Common myeloid progenitor, CD34-positive (primary cell): ENCODE measurements around the gene SDK1.

Experiments used
- CTCF ChIA-PET: fragments of 350-600 bp; sonication (Branson Sonifier 250); formaldehyde crosslinking; loops from one replicate; lab custom pipeline; 2021; ENCODE audit warnings: antibody characterized with exemption; lab: Charles Lee
- POLR2A ChIA-PET: fragments of 350-600 bp; sonication (Branson Sonifier 250); formaldehyde crosslinking; loops from one replicate; lab custom pipeline; 2021; ENCODE audit warnings: antibody characterized with exemption; lab: Charles Lee
- DNase-seq, 3 donors: peaks; one replicate each; pipeline versions ENCODE4 v3.0.0 to v3.0.0-alpha.2; 2013
- H3K27ac ChIP-seq, 2 experiments: 1 replicate in 1 of 2; 2 replicates in 1 of 2; pipeline ENCODE4 v1.7.0; 2013; ENCODE audit warnings: inconsistent platforms in 2 of 2, low read length in 2 of 2, mild to moderate bottlenecking in 2 of 2, low read depth in 1 of 2, moderate library complexity in 1 of 2; ENCODE audit not compliant: severe bottlenecking in 2 of 2, insufficient read depth in 1 of 2, poor library complexity in 1 of 2
- H3K27me3 ChIP-seq, 5 experiments: replicated peaks in 2 of 5; 1 replicate in 3 of 5; 2 replicates in 2 of 5; pipeline versions ENCODE4 v1.6.1 to v1.7.0; 2013; ENCODE audit warnings: low read length in 4 of 5, mild to moderate bottlenecking in 2 of 5, moderate library complexity in 2 of 5, inconsistent platforms in 1 of 5; ENCODE audit not compliant: insufficient read depth in 5 of 5, control insufficient read depth in 4 of 5
- H3K36me3 ChIP-seq, 4 experiments: 1 replicate in 2 of 4; 2 replicates in 2 of 4; pipeline versions ENCODE4 v1.6.1 to v1.7.0; 2013; ENCODE audit warnings: low read length in 3 of 4, control low read depth in 1 of 4, mild to moderate bottlenecking in 1 of 4; ENCODE audit not compliant: control insufficient read depth in 4 of 4, insufficient read depth in 4 of 4
- H3K4me1 ChIP-seq, 4 experiments: 1 replicate in 3 of 4; 2 replicates in 1 of 4; pipeline versions ENCODE4 v1.6.1 to v1.7.1; 2013; ENCODE audit warnings: low read length in 3 of 4, mild to moderate bottlenecking in 3 of 4, control low read depth in 1 of 4, inconsistent platforms in 1 of 4, moderate library complexity in 1 of 4; ENCODE audit not compliant: control insufficient read depth in 4 of 4, insufficient read depth in 4 of 4; ENCODE audit errors: control extremely low read depth in 1 of 4
- H3K4me3 ChIP-seq, 7 experiments: 1 replicate in 4 of 7; 2 replicates in 3 of 7; pipeline versions ENCODE4 v1.5.1 to v1.7.0; 2013; ENCODE audit warnings: mild to moderate bottlenecking in 7 of 7, low read length in 6 of 7, moderate library complexity in 6 of 7, inconsistent platforms in 2 of 7, low read depth in 2 of 7, control low read depth in 1 of 7; ENCODE audit not compliant: insufficient read depth in 4 of 7, control insufficient read depth in 1 of 7; ENCODE audit errors: extremely low read depth in 1 of 7
- H3K9me3 ChIP-seq, 5 experiments: 1 replicate in 4 of 5; 2 replicates in 1 of 5; pipeline versions ENCODE4 v1.6.1 to v1.7.1; 2013; ENCODE audit warnings: low read length in 4 of 5, mild to moderate bottlenecking in 2 of 5, inconsistent platforms in 1 of 5, low read depth in 1 of 5, moderate library complexity in 1 of 5; ENCODE audit not compliant: control insufficient read depth in 4 of 5, insufficient read depth in 2 of 5; ENCODE audit errors: control extremely low read depth in 1 of 5
- WGBS: methylation state at CpG from one replicate; pipeline ENCODE4 v1.1.5; 2013; ENCODE audit not compliant: insufficient coverage; 5-methylcytosine and 5-hydroxymethylcytosine counted together

Gene SDK1

GRCh38 chr7:4097001-4097609 is 796.1 kb downstream of the SDK1 start:
- H3K9me3 ChIP-seq, result peaks cover 0 to 3% (median 0%) of the 10 kb centered on the region in 5 experiments
- H3K36me3 ChIP-seq, result no peaks in the 10 kb centered on the region
- H3K4me3 ChIP-seq, result no peak overlapping the region
- H3K4me1 ChIP-seq, result peaks cover 0 to 3% (median 0%) of the 10 kb centered on the region in 4 experiments
- H3K27me3 ChIP-seq, result no peaks in the 10 kb centered on the region
- WGBS, result 60% methylated on average over 11 of the region's 12 CpGs
- ChIA-PET POLR2A (no interaction called here), CTCF (interaction anchor here (1.4 kb wide), 1 partner anchor 11 kb away, joined by 4 read pairs; no protein-coding TSS in a partner anchor)
- DNase-seq, result peak in 2 of 3 donors; percentile 11 to 47
- H3K27ac ChIP-seq, result no peak overlapping the region

GRCh38 chr7:4098169-4098568 is 797.1 kb downstream of the SDK1 start:
- Histone ChIP-seq H3K4me1 (peaks cover 0 to 7% (median 0%) of the 10 kb centered on the region in 4 experiments), H3K9me3 (no peaks in the 10 kb centered on the region), H3K27ac (no peak overlapping the region), H3K36me3 (no peaks in the 10 kb centered on the region), H3K27me3 (no peaks in the 10 kb centered on the region), H3K4me3 (no peak overlapping the region)
- DNase-seq, result no peak
- ChIA-PET CTCF (no interaction called here), POLR2A (no interaction called here)
- 63% methylated on average over 7 of the region's 11 CpGs for WGBS

GRCh38 chr7:4099651-4100050 is 798.6 kb downstream of the SDK1 start:
- ChIA-PET CTCF (no interaction called here), POLR2A (no interaction called here)
- H3K27me3 ChIP-seq, result no peaks in the 10 kb centered on the region
- no peak overlapping the region for H3K4me3 ChIP-seq
- H3K9me3 ChIP-seq, result no peaks in the 10 kb centered on the region
- peaks cover 0 to 7% (median 0%) of the 10 kb centered on the region in 4 experiments for H3K4me1 ChIP-seq
- H3K36me3 ChIP-seq, result no peaks in the 10 kb centered on the region
- 97% methylated on average over 14 of the region's 14 CpGs for WGBS
- no peak overlapping the region for H3K27ac ChIP-seq
- no peak for DNase-seq

GRCh38 chr7:4100148-4100547 is 799.1 kb downstream of the SDK1 start:
- Histone ChIP-seq H3K27me3 (no peaks in the 10 kb centered on the region), H3K4me3 (no peak overlapping the region), H3K36me3 (no peaks in the 10 kb centered on the region), H3K27ac (no peak overlapping the region), H3K9me3 (no peaks in the 10 kb centered on the region), H3K4me1 (peaks cover 0 to 7% (median 0%) of the 10 kb centered on the region in 4 experiments)
- DNase-seq, result no peak
- ChIA-PET CTCF (no interaction called here), POLR2A (no interaction called here)
- 97% methylated on average over 6 of the region's 8 CpGs for WGBS

- H3K4me1 ChIP-seq, result peaks cover 0 to 7% (median 0%) of the 10 kb centered on the region in 4 experiments
- WGBS, result 98% methylated on average over 11 of the region's 11 CpGs
- ChIA-PET POLR2A (no interaction called here), CTCF (interaction anchor here (0.6 to 0.8 kb wide), 2 partner anchors 11 to 742 kb away, joined by 3 read pairs; no protein-coding TSS in a partner anchor)
- H3K27me3 ChIP-seq, result no peaks in the 10 kb centered on the region
- DNase-seq, result no peak
- H3K4me3 ChIP-seq, result no peak overlapping the region
- H3K9me3 ChIP-seq, result no peaks in the 10 kb centered on the region
- no peaks in the 10 kb centered on the region for H3K36me3 ChIP-seq
- H3K27ac ChIP-seq, result no peak overlapping the region
Observed at GRCh38 chr7:4100691-4101090, 799.6 kb downstream of the SDK1 start.

- no peaks in the 10 kb centered on the region for H3K27me3 ChIP-seq
- H3K9me3 ChIP-seq, result no peaks in the 10 kb centered on the region
- H3K4me1 ChIP-seq, result peaks cover 0 to 7% (median 0%) of the 10 kb centered on the region in 4 experiments
- ChIA-PET POLR2A (no interaction called here), CTCF (interaction anchor here (1.0 to 2.2 kb wide), 6 partner anchors 9 to 102 kb away, joined by 3 to 8 read pairs (median 4); no protein-coding TSS in a partner anchor)
- no peaks in the 10 kb centered on the region for H3K36me3 ChIP-seq
- peak in 1 of 3 donors; percentile 2 for DNase-seq
- peak overlapping the region in 1 of 7 experiments; percentile 11 for H3K4me3 ChIP-seq
- no peak overlapping the region for H3K27ac ChIP-seq
- 71% methylated on average over 13 of the region's 14 CpGs for WGBS
Observed at GRCh38 chr7:4102231-4102841, 801.3 kb downstream of the SDK1 start.
